Effector CD8-positive, alpha-beta T cell (primary cell): ENCODE measurements around the gene DENND1A.
"Not testable (repeated sequence)": the region's sequence is repeated elsewhere in the genome, so short reads cannot be mapped to it uniquely, and the experiment has no call there.

ENCODE experiments used
- DNase-seq: peaks from one replicate; lab custom pipeline; 2025; lab: John Stamatoyannopoulos, UW

Gene DENND1A

DNA sequence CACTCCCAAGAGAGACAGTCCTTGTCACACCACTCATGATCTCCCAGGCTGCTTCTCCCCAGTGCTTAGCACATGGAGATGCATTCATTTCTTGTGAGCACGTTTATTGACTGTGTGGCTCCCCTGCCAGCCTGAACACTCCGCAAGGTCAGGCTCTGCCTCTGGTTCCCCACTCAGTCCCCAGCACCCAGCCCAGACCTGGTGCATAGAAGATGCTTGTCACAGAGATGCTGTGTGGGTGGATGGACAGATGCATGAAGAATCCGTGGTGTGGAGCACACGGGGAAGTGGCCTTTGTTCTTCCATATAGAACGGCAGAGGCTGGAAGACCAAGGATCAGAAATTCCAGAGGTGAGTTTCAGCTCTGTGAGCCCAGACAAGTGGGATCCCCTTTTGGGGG is 587.7 kb downstream of the DENND1A start:
- DNase-seq, result no peak

DNA sequence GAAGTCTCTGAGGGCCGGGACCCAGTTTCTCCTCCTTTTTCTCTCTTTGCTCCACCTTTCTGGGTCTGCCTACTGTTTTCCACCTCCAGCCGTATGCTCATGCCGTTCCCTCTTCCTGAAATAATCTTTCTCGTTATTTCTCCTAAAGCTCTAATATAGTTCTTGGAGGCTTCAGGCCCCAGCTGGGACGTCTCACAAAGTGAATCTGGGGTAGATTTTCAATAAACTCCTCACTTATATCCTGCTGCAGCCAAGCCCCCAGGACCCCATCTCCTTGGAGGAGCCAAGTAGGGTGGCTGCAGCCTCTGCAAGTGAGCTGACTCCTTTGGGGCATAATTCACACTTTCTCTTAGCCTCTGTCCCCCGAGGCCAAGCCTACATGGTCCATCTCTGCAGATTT is 588.1 kb downstream of the DENND1A start:
- DNase-seq, result no peak

DNA sequence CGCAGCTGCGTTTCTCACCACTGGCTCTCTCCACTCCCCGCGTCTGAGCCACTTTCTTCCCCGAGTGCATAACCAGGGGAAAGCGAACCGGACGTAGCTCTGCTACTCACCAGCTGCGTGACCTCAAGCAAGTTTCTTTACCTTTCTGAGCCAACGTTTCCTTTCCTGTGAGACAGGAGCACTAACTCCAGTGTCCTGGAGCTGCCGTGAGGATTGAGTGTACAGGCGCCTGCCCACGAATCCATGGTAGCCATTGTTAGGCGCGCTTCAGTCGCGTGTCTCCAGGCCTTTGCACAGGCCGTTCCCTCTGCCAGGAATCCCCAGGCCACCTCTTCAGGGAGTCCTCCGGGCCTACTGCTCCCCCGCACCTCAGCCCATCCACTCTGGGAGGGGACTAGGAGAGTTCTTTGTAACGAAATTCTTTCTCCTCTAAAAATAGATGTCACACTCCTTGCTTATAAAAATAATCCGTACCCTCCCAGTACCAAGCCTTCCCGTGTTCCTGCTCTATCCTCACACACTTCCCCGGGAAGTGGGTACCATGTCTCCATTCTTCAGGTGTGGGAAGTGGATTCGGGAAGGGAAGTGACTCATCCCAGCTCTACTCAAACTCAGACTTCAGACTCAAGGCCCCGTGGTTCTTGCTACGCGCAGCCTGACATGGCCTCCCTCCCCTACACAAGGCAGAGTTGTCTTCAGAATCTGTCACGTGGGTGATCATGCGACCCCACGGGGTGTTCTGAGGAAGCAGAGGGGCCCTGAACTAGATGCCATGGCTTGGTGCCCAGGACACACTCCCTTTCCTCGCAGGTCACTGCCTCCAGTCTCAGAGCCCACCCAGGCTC is 590.0 kb downstream of the DENND1A start:
- DNase-seq, result no peak

DNA sequence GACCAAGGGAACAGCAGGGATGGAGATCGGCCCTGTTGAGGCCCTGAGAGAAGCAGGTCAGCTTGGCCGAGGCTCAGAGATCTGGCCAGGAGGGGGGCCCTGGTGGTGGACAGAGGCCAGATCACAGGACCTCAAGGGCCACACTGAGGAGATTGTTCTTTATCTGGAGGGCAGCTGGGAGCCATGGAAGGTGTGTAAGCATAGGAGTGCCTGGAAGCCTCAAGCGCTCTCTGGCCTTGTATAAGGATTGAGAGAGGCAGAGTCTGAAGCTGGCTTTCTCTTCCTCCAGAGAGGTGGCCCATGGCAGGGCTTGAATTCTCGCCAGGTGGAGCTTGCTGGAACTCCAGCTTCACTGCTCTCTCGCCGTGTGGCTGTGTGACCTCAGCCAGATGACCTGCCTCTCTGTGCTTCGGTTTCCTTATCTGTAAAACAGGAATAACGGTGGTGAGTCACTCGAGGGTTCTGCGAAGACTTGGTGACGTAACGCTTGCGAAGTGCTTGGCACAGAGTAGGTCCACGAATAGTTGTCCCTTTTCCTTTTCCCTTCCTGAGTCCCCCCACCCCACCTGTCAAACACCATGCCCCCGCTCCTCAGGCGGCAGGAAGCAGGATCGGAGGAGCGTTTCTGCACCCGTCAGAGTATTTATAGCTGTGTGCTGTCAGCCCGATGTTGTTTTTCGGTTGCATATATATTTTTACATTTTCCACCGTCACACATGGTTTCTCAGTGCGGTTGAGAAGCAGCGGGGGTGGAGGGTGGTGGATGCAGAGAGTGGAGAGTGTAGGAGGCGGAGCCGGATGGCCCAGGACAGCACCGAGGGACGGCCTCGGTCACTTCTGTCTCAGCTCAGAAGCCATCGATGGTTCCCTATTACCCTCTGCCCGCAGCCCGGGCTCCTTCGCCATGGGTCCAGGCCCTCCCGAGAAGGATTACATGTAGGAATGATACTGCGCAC is 590.9 kb downstream of the DENND1A start:
- no peak for DNase-seq

DNA sequence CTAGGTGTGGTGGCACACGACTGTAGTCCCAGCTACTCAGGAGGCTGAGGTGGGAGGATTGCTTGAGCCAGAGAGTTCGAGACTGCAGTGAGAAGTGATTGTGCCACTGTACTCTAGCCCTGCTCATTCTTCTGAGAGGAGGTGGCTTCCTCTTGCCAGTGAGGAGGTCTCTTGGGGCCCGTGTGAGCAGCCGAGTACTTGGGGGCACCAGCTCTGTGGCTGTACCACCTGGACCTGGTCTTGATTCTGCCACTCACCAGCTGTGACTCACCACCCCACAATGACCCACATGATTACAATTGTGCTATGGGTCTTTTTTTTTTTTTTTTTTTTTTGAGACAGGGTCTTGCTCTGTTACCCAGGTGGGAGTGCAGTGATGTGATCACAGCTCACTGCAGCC is 592.0 kb downstream of the DENND1A start:
- DNase-seq, result no peak

DNA sequence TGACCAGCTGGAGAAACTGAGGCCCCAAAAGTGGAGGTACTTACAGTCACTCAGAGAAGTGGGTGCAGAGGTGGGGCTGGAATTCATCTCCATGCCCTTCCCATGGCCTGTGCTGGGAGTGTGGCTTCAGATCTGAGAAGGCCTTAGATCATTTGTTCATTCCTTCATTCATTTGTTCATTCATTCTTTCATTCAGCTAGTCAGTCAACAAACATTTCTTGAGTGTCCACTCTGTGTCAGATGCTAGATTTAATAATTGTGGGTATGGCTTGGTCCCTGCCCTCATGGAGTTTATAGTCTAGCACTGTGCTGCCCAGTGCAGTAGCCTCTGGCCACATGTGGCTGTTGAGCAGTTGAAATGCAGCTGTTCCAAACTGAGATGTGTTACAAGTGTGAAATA is 593.0 kb downstream of the DENND1A start:
- no peak for DNase-seq

DNA sequence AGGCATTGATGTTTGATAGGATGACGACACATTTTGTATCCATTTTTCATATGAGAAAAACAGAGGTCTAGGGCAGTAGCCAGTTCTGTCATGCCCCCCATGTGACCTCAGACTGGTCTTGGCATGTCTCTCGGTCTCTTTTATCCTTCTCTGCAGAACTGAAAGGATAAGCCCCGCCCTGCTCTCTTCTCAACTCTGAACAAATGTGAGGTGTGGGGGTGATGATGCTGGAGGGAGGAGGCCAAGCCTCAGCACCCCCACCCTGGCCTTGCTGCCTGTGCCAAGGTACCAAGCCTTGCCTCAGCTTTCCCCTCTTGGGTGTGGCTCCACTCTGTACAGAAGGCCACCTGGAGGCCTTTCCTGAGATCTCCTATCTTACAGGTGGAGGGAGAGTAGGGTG is 593.5 kb downstream of the DENND1A start:
- no peak for DNase-seq

DNA sequence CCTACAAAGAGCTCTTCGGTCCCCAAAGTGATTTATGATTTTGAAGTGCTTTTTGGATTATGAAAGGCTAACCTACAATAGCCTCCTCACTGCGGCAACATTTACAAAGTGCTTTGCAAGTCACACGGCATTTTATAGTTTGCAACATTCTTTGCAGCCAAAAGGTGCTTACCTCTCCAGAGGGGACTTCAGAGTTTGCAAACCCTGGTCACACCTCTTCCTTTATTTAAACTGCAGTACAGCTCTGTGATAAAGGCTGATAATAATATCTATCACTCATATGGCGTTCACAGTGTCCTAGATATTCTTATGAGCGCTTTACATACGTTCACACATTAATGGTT is 594.0 kb downstream of the DENND1A start:
- no peak for DNase-seq

DNA sequence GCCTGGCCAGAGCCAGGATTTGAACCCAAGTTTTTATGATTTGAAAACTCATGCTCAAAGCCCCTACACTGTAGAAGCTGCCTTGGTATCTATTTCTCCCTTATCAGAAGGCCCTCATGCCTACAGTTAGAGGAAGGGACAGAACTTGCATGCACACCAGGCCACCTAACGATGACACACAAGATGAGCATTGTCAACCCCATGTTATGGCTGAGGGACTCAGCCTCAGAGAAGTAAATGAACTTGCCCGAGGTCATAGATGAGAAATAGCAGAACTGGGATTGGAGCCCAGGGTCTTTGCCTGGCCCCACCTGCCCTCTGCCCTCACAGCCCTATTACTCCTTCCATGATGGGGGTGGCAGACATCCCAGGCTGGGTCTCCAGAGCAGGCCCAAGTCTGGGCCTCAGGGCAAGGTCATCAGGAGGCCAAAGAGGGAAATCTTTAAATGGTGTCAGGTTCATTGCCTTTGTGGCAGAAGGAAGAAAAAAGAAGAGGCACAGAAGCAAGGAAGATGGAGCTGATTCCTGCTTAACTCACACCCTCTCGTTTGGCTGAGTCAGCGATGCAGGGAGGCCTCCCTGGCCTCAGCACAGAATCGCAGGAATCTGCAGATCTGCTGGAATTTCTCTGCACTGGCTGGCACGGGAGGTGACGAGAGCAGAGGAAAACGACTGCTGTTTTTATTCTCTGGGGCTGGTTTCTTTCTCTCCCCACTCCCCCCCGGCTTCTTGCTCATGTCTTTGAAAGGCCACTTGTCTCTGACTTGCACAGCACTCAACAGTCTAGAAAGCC is 594.5 kb downstream of the DENND1A start:
- DNase-seq, result no peak

DNA sequence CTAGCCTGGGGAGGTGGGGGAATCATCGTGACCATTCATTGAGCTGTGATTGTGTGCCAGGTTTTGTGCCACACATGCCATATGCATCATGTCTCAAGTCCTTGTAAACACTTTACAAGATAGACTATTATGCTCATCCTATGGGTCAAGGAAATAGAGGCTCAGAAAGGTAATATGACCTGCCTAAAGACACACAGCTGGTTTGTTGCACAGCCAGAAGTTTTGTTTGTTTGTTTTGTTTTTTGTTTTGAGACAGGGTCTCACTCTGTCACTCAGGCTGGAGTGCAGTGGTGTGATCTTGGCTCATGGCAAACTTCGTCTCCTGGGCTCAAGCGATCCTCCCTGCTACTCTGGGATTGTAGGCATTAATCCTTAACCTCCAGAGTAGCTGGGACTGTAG is 595.3 kb downstream of the DENND1A start:
- DNase-seq, result no peak

DNA sequence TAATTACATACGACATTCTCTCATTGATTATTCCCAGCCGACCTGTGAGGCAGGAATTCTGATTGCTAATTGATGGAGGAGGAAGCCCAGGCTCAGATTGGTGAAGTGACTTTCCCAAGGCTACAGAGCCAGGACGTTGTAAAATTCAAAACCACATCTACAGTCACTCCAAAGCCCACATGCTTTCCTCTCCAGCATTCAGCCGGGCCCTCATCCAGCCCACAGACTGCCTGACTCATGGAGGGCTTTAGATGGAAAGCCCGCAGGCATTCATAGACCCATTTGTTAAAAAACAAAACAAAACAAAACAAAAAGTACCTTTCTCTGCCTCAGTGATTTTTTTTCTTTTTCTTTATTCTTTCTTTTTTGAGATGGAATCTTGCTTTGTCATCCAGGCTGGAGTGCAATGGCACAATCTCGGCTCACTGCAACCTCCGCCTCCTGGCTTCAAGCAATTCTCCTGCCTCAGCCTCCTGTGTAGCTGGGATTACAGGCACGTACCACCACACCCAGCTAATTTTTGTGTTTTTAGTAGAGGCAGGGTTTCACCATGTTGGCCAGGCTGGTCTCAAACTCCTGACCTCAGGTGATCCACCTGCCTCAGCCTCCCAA is 596.8 kb downstream of the DENND1A start:
- DNase-seq, result not testable (repeated sequence)

DNA sequence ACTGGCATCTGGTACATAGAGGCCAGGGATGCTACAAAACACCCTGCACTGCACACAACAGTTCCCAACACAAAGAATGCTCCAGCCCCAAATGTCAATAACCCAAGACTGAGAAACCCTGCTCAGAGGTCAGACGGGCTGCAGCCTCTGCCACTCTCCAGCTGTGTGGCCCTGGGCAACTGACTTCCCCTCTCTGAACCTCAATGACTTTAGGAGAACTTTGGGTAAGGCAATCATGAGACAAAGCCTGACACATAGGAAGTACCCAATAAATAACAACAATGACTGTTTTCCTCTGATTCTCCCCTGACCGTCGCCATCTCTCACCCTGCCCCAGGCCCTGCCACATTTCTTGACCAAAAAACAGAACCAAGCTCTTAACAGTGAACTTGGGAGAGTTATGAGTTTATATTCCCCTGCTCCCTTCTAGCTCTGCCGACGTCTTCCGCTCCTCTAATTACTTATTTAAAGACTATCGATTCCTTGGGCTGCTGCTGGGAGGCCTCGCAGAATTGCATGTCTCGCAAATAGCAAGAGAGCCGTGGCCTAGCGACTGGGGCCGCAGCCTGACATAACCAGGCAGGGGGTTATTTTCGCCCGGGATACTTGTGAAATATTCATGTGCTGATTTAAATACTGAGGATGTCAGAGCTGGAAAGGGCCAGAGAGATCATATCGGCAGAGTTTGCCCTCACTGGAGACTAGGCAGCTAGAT is 598.4 kb downstream of the DENND1A start:
- no peak for DNase-seq
